Stimulated activated CD4-positive, alpha-beta T cell treated with anti-CD3 and anti-CD28 coated beads, Interleukin-2, amount 100 ng/mL, for 4 hours (primary cell): ENCODE data around the gene PKIG.
"Not testable (repeated sequence)": the region's sequence is repeated elsewhere in the genome, so short reads cannot be mapped to it uniquely, and the experiment has no call there.

Experiments used
- DNase-seq: peaks from one replicate; pipeline ENCODE4 v3.0.0-alpha.2; 2020; ENCODE audit warnings: low read depth

PKIG gene

GRCh38 chr20:44572551-44573500, 9.6 kb upstream of the PKIG start:
- DNase-seq = no peak

GRCh38 chr20:44573501-44573869, 8.9 kb upstream of the PKIG start:
- no peak for DNase-seq

GRCh38 chr20:44574372-44574771, 8.0 kb upstream of the PKIG start:
- DNase-seq = no peak

GRCh38 chr20:44576297-44576696, 6.1 kb upstream of the PKIG start:
- DNase-seq = no peak

GRCh38 chr20:44579313-44580081, 2.9 kb upstream of the PKIG start:
- no peak for DNase-seq

GRCh38 chr20:44580581-44581268, 1.7 kb upstream of the PKIG start:
- no peak for DNase-seq

GRCh38 chr20:44581515-44581914, 864 bp upstream of the PKIG start:
- no peak for DNase-seq

- no peak for DNase-seq
These were observed 778 bp downstream of the PKIG start for GRCh38 chr20:44583157-44583556.

- no peak for DNase-seq
These were observed 1.8 kb downstream of the PKIG start for GRCh38 chr20:44584162-44584561.

GRCh38 chr20:44585057-44585963, 2.9 kb downstream of the PKIG start:
- DNase-seq = no peak

- DNase-seq = no peak
These were observed 4.0 kb downstream of the PKIG start for GRCh38 chr20:44586289-44586911.

- DNase-seq = no peak
These were observed 4.9 kb downstream of the PKIG start for GRCh38 chr20:44587035-44587980.

- not testable (repeated sequence) for DNase-seq
These were observed 5.9 kb downstream of the PKIG start for GRCh38 chr20:44588321-44588720.

- no peak for DNase-seq
These were observed 7.2 kb downstream of the PKIG start for GRCh38 chr20:44589537-44589936.

GRCh38 chr20:44590980-44591778, 8.8 kb downstream of the PKIG start:
- no peak for DNase-seq

- no peak for DNase-seq
These were observed 10.0 kb downstream of the PKIG start for GRCh38 chr20:44592366-44592765.

- no peak for DNase-seq
These were observed 11.4 kb downstream of the PKIG start for GRCh38 chr20:44593751-44594150.

GRCh38 chr20:44594730-44595129, 12.4 kb downstream of the PKIG start:
- no peak for DNase-seq

- DNase-seq = no peak
These were observed 13.6 kb downstream of the PKIG start for GRCh38 chr20:44596010-44596409.
